KMS-11 (cell line): ENCODE results near the gene KRT79.

Experiments
- H2AFZ ChIP-seq: fragments of 200-600 bp; sonication (generic); 2 replicates; pipeline ENCODE4 v1.6.1; 2016; ENCODE audit warnings: antibody characterized with exemption, mixed run types, low read depth
- H3K27ac ChIP-seq: fragments of 200-600 bp; sonication (generic); 2 replicates; pipeline ENCODE4 v1.6.1; 2016; ENCODE audit warnings: mild to moderate bottlenecking, mixed run types
- H3K27me3 ChIP-seq: fragments of 200-600 bp; sonication (generic); 2 replicates; pipeline ENCODE4 v1.6.1; 2017; ENCODE audit warnings: mild to moderate bottlenecking, low read depth, mixed run types, moderate library complexity; ENCODE audit not compliant: insufficient read depth
- H3K36me3 ChIP-seq: fragments of 200-600 bp; sonication (generic); 2 replicates; pipeline ENCODE4 v1.6.1; 2017; ENCODE audit warnings: mild to moderate bottlenecking, mixed run types; ENCODE audit not compliant: insufficient read depth
- H3K4me1 ChIP-seq: fragments of 200-600 bp; sonication (generic); 2 replicates; pipeline ENCODE4 v1.6.1; 2016; ENCODE audit warnings: mild to moderate bottlenecking, low read depth, mixed run types; ENCODE audit not compliant: poor library complexity, severe bottlenecking
- H3K4me2 ChIP-seq: fragments of 200-600 bp; sonication (generic); 2 replicates; pipeline ENCODE4 v1.7.0; 2016; ENCODE audit warnings: mild to moderate bottlenecking, mixed run types
- H3K4me3 ChIP-seq: fragments of 200-600 bp; sonication (generic); IDR thresholded peaks from 2 replicates; pipeline ENCODE4 v1.6.1; 2017; ENCODE audit warnings: low read depth, low read length, mixed read lengths; ENCODE audit not compliant: insufficient read depth
- H3K79me2 ChIP-seq: fragments of 200-600 bp; sonication (generic); 2 replicates; pipeline ENCODE4 v1.6.1; 2016; ENCODE audit warnings: low read depth, mixed run types; ENCODE audit not compliant: insufficient read depth
- H3K9ac ChIP-seq: fragments of 200-600 bp; sonication (generic); 2 replicates; pipeline ENCODE4 v1.6.1; 2016; ENCODE audit warnings: mild to moderate bottlenecking, mixed run types
- H4K20me1 ChIP-seq: fragments of 200-600 bp; sonication (generic); 2 replicates; pipeline ENCODE4 v1.6.1; 2016; ENCODE audit warnings: mild to moderate bottlenecking, mixed run types; ENCODE audit not compliant: insufficient read depth
- CTCF ChIP-seq: fragments of 200-600 bp; sonication (generic); conservative IDR thresholded peaks from 2 replicates; pipeline ENCODE4 v1.6.1; 2017; ENCODE audit warnings: low read depth, mild to moderate bottlenecking, antibody characterized with exemption, low read length, moderate library complexity, mixed read lengths

Gene KRT79

DNA sequence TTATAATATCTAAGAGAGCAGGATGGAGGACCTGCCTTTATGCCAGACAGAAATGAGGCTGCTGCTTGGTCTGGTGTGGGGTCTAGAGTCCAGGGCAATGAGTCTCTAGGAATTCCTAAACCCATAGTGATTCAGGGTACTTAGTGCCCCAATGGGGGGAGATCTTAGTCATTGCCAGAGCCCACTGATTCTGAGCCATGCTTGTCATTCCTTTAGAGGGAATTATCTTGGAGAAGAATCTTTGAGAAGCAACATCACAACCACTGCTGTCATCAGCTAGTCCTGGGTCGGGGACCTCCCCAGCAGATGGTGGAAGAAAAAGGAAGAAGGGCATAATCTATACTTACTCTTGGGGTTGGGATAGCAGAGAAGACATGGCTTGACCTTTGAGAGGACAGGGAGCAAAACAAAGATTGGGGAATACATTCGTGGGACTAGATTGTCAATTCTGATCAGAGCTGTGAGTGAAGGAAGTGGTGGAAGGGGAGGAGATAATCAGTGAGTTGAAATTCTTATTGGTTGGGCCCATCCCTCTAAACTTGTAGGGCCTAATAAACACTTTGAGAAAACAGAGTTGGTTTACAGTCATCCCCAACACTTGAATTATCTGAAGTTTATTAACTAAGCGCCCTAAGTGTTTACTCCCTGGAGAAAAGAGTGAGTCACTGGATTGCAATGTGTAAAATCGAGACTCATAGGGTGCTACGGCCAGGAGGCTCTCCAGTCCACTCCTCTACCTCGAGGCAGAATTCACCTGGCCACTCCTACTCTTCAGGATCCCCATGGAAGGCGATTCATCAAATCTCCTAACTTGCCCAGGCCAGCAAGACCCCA, 35.2 kb downstream of the KRT79 start:
- Histone ChIP-seq H3K4me3 (no peak overlapping the region), H3K27ac (no peak overlapping the region), H3K27me3 (peaks cover 14% of the 10 kb centered on the region; the same call in 1 of the 2 replicates), H3K79me2 (no peaks in the 10 kb centered on the region), H3K4me2 (no peak overlapping the region), H3K4me1 (peaks cover 7% of the 10 kb centered on the region), H3K36me3 (no peaks in the 10 kb centered on the region), H4K20me1 (no peaks in the 10 kb centered on the region), H3K9ac (no peak overlapping the region), H2AFZ (no peak overlapping the region)
- TF ChIP-seq CTCF = no peak

- no peak for TF ChIP-seq CTCF
- Histone ChIP-seq H3K27me3 (peaks cover 14% of the 10 kb centered on the region; the same call in 1 of the 2 replicates), H3K9ac (no peak overlapping the region), H3K27ac (no peak overlapping the region), H3K4me1 (peaks cover 15% of the 10 kb centered on the region), H3K79me2 (no peaks in the 10 kb centered on the region), H2AFZ (no peak overlapping the region), H3K4me3 (no peak overlapping the region), H4K20me1 (no peaks in the 10 kb centered on the region), H3K4me2 (no peak overlapping the region), H3K36me3 (no peaks in the 10 kb centered on the region)
Measured at GRCh38 chr12:52798003-52798670, 36.0 kb downstream of the KRT79 start.

DNA sequence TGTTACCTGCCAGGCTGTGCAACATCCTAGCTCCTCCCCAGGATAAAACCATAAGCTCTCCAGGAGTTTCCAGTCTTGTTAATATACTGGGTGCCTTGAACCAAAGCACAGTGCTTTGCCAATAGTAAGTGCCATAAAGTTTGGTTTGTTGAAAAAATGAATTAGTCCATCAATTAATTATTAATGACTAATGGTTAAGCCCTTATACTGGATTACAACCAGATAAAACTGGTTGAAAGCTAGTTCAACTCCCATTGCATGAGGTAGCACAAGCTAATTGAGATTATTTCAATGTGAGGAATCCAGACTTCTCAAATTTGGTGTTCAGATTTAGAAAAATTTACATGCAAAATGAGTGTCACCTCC, 36.6 kb downstream of the KRT79 start:
- H3K27ac ChIP-seq = no peak overlapping the region
- H3K27me3 ChIP-seq = peaks cover 8% of the 10 kb centered on the region; the same call in 1 of the 2 replicates

More for the DNA sequence above, 36.6 kb downstream of the KRT79 start:
- H4K20me1 ChIP-seq = no peaks in the 10 kb centered on the region
- H3K4me2 ChIP-seq = no peak overlapping the region
- H3K36me3 ChIP-seq = no peaks in the 10 kb centered on the region
- H3K4me1 ChIP-seq = peaks cover 20% of the 10 kb centered on the region
- no peak overlapping the region for H3K9ac ChIP-seq
- no peak overlapping the region for H2AFZ ChIP-seq
- no peak overlapping the region for H3K4me3 ChIP-seq
- no peaks in the 10 kb centered on the region for H3K79me2 ChIP-seq
- no peak for TF ChIP-seq CTCF
